Astrocyte of the cerebellum (primary cell): Measurements from ENCODE around the gene VMP1.

Experiments used
- DNase-seq: peaks from one replicate; pipeline ENCODE4 v3.0.0-alpha.2; 2011; ENCODE audit warnings: low read depth
- H3K4me3 ChIP-seq: 2 replicates; pipeline ENCODE4 v1.5.1; 2011; ENCODE audit warnings: mild to moderate bottlenecking, low read depth, low read length, moderate library complexity
- in situ Hi-C: cut with HindIII; loops from 2 replicates; pipeline ENCODE4 v1.10.0; 2017; ENCODE audit warnings: low sequenced_read_pairs
- TF ChIP-seq, protein P1 (sequence below): IDR thresholded peaks from 2 replicates; pipeline ENCODE4 v1.5.1; 2012; ENCODE audit warnings: low read length, low read depth, moderate library complexity, mild to moderate bottlenecking; ENCODE audit errors: missing control alignments

The VMP1 gene

GRCh38 chr17:59707149-59707970 is at the start of gene VMP1, which contains the start of gene PTRH2:
VMP1 (plus strand) TSS chr17:59707654; CDS start chr17:59731447, 23,793 bp downstream.
PTRH2 (minus strand) TSS chr17:59707430; CDS start chr17:59697978, 9,452 bp downstream.
- H3K4me3 ChIP-seq: peak within 1 kb of the TSS; percentile 96
- in situ Hi-C loops: no loop called here
- TF ChIP-seq, protein P1, sequence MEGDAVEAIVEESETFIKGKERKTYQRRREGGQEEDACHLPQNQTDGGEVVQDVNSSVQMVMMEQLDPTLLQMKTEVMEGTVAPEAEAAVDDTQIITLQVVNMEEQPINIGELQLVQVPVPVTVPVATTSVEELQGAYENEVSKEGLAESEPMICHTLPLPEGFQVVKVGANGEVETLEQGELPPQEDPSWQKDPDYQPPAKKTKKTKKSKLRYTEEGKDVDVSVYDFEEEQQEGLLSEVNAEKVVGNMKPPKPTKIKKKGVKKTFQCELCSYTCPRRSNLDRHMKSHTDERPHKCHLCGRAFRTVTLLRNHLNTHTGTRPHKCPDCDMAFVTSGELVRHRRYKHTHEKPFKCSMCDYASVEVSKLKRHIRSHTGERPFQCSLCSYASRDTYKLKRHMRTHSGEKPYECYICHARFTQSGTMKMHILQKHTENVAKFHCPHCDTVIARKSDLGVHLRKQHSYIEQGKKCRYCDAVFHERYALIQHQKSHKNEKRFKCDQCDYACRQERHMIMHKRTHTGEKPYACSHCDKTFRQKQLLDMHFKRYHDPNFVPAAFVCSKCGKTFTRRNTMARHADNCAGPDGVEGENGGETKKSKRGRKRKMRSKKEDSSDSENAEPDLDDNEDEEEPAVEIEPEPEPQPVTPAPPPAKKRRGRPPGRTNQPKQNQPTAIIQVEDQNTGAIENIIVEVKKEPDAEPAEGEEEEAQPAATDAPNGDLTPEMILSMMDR: no peak
- peak; percentile 99 for DNase-seq

- TF ChIP-seq, protein P1: no peak
- in situ Hi-C loops: no loop called here
- H3K4me3 ChIP-seq: no peak overlapping the region
- no peak for DNase-seq
Observed at GRCh38 chr17:59666235-59666634, 41.2 kb upstream of the VMP1 start.

DNA sequence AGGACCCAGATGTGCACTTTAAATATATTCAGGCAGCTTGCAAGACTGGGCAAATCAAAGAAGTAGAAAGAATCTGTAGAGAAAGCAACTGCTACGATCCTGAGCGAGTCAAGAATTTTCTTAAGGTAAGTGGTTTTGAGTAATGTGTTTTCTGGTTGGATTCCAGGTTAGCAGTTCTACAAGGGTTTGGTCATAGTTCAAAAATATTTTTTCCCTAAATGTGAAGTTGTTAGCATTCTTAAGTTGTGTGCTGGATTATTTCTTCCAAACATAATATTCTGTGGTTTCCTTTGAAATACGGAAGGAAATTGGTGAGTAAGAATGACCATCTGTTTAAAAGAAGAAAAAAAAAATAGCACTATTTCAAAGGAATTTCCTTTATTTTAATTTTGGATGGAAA is 38.6 kb upstream of the VMP1 start:
- in situ Hi-C loops: no loop called here
- TF ChIP-seq, protein P1: no peak
- no peak overlapping the region for H3K4me3 ChIP-seq
- DNase-seq: peak; percentile 98

- DNase-seq: no peak
- no peak overlapping the region for H3K4me3 ChIP-seq
- TF ChIP-seq, protein P1: no peak
- in situ Hi-C loops: no loop called here
Observed at GRCh38 chr17:59669411-59669810, 38.0 kb upstream of the VMP1 start.

DNA sequence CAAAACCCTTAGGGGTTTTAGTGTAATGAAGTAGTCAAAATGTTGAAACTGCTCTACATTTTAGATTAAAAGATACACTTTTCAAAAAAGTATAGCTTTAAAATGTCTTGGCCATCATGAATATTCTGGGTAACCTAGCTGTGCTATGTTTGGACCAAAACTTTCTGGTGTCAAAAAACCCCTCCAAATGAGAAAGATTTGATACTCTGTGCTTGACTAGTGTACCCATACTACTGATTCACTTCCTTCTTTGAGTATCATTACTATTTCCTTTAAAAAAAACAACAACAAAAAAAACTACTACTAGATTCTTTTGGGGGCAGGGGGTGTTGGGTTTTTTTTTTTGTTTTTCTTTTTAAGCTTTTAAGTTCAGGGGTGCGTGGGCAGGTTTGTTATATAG is 37.5 kb upstream of the VMP1 start:
- no peak overlapping the region for H3K4me3 ChIP-seq

GRCh38 chr17:59671386-59671785 is 36.1 kb upstream of the VMP1 start:
- no peak for DNase-seq
- no peak overlapping the region for H3K4me3 ChIP-seq
- TF ChIP-seq, protein P1: no peak
- in situ Hi-C loops: no loop called here

More for the DNA sequence above, 37.5 kb upstream of the VMP1 start:
- TF ChIP-seq, protein P1: no peak
- in situ Hi-C loops: no loop called here
- DNase-seq: no peak
